Heart right ventricle (tissue), 16 donors: ENCODE measurements around the gene AIFM1. TPM values are rescaled to one million over a fixed set of nuclear protein-coding genes. Genes with fewer than 3 reads are reported as not detected.

Experiments
- ATAC-seq, 8 donors: fragments of 200-7000 bp; cut with Tn5 transposase; one replicate each; pipeline ENCODE4 v1.9.1; 2020; ENCODE audit warnings: mild to moderate bottlenecking in 8 of 8, moderate library complexity in 8 of 8, moderate number of reproducible peaks in 1 of 8
- DNase-seq, 2 donors: peaks; one replicate each; pipeline ENCODE4 v3.0.0-alpha.2; 2020
- H3K27ac ChIP-seq, 10 donors: fragments of 200-600 bp; sonication (generic) in 2 of 10; one replicate each; pipeline versions ENCODE4 v1.5.0 to v1.8.0; 2020 to 2022; ENCODE audit warnings: mild to moderate bottlenecking in 3 of 10
- H3K27me3 ChIP-seq, 7 donors: fragments of 200-600 bp; one replicate each; pipeline ENCODE4 v1.8.0; 2021 to 2022; ENCODE audit warnings: mild to moderate bottlenecking in 2 of 7
- H3K36me3 ChIP-seq, 9 donors: fragments of 200-600 bp; sonication (generic) in 1 of 9; one replicate each; pipeline versions ENCODE4 v1.5.0 to v1.8.0; 2020 to 2022; ENCODE audit warnings: mild to moderate bottlenecking in 2 of 9
- H3K4me1 ChIP-seq, 9 donors: fragments of 200-600 bp; sonication (generic) in 1 of 9; one replicate each; pipeline versions ENCODE4 v1.5.0 to v1.8.0; 2020 to 2022; ENCODE audit warnings: mild to moderate bottlenecking in 4 of 9
- H3K4me3 ChIP-seq, 10 donors: fragments of 200-600 bp; sonication (generic) in 2 of 10; one replicate each; pipeline versions ENCODE4 v1.5.0 to v1.8.0; 2020 to 2022; ENCODE audit warnings: mild to moderate bottlenecking in 7 of 10, moderate library complexity in 2 of 10
- H3K9me3 ChIP-seq, 11 donors: fragments of 200-600 bp in 10 of 11; sonication (generic) in 2 of 11; one replicate each; pipeline versions ENCODE4 v1.5.0 to v1.8.0; 2013 to 2022; ENCODE audit warnings: mild to moderate bottlenecking in 2 of 11, control low read depth in 1 of 11, moderate library complexity in 1 of 11
- CTCF ChIP-seq, 9 donors: fragments of 200-600 bp; sonication (generic) in 2 of 9; IDR thresholded peaks; one replicate each; pipeline versions ENCODE4 v1.5.0 to v1.8.0; 2021 to 2022; ENCODE audit warnings: antibody characterized with exemption in 9 of 9, mild to moderate bottlenecking in 5 of 9, moderate library complexity in 1 of 9
- WGBS, 2 donors: extraction: QIAGEN DNeasy Blood & Tissue Kit; methylation state at CpG; one replicate each; pipeline ENCODE4 v1.1.7; 2013; ENCODE audit warnings: inconsistent platforms in 1 of 2; 5-methylcytosine and 5-hydroxymethylcytosine counted together
- intact Hi-C, 10 donors: fragments of 100-400 bp; cut with DNase I; formaldehyde crosslinking; loops; one replicate each; pipeline versions ENCODE4 v1.11.1 to v1.14.2; 2022
- polyA plus RNA-seq, 2 donors: library from polyadenylated mRNA; stranded (reverse); fragments of 200-250 nt; gene quantifications; one replicate each; pipeline ENCODE4 v1.2.3, GENCODE V29; 2013
- total RNA-seq, 10 donors: library from RNA; stranded (reverse); fragmentation: NEBNext Ultra II Directional in 3 of 10; extraction: Animal tissue kit (Norgen Biotek cat#: 25700) in 3 of 10; gene quantifications; one replicate each; pipeline versions ENCODE4 v1.2.1 to v1.2.4, GENCODE V29; 2021 to 2023
- donor health status: Arrhythmogenic right ventricular cardiomyopathy.
- donor health status: ischemic (EF 13 %, LVEDD 7.1; RV severe dilation, severe dysfunction).
- donor health status: healthy with polysubstance abuse.
- donor health status: DM: no; HTN: yes; CAD: no.
- donor health status: DM: no; HTN: no; CAD: no.
- donor health status: ischemic (EF 25% LVEDD 6.9; RV normal size, moderate dysfunction).
- donor health status: ischemic (EF 25% LVEDD 5.7; RV mildly dilated, moderate dysfunction).
- donor health status: healthy.
- donor health status: DM: yes; HTN: yes; CAD: no.
- donor health status: Ischemic cardiomyopathy.
- donor health status: ischemic (EF 35%, LVEDD 5.7; RV mildly dilated, moderate dysfunction).
- donor health status: nonischemic (EF 11% LVEDD 7.7; RV severe dilation, severe dysfunction).
- donor health status: DM: yes; HTN: yes; CAD: no.
- donor health status: PGD.
- donor health status: ischemic (EF 29% LVEDD 5.4; RV normal size, mild dysfunction).
- donor health status: nonischemic (EF 23%, LVEDD 6.1; RV moderate dilation, normal function).

The AIFM1 gene
- total and polyA plus RNA-seq, 12 donors = 93.8 to 165 (median 141) TPM

GRCh38 chrX:130121505-130121800 lies 44.2 kb downstream of the AIFM1 start:
- no peak for TF ChIP-seq CTCF (IDR thresholded peaks at IDR 0.05)
- Histone ChIP-seq H3K36me3 (peaks cover 0 to under 1% (median 0%) of the 10 kb centered on the region in 9 donors), H3K4me3 (peak overlapping the region in 7 of 10 donors; percentile 39 to 56 (median 51)), H3K27me3 (peaks cover 0 to 5% (median 0%) of the 10 kb centered on the region in 7 donors), H3K9me3 (no peaks in the 10 kb centered on the region), H3K4me1 (peaks cover 0 to 38% (median 24%) of the 10 kb centered on the region in 9 donors), H3K27ac (peak overlapping the region in 8 of 10 donors; percentile 62 to 90 (median 78))
- WGBS, 2 donors = 52% methylated on average over 5 to 13 of the region's 13 CpGs
- ATAC-seq (no peak), DNase-seq (no peak)
- intact Hi-C loops = loop anchor here in 8 of 10 donors (2.0 to 10.0 kb wide), 7 partner anchors 39 to 73 kb away; partner anchors contain the start of genes RAB33A (in 3 of the 8) and AIFM1 (in 1 of the 8)

- TF ChIP-seq CTCF (IDR thresholded peaks at IDR 0.05) = peak; percentile 56 to 79 (median 67)
- Histone ChIP-seq H3K4me1 (peaks cover 0 to 33% (median 19%) of the 10 kb centered on the region in 9 donors), H3K9me3 (no peaks in the 10 kb centered on the region), H3K27me3 (peaks cover 0 to 5% (median 0%) of the 10 kb centered on the region in 7 donors), H3K27ac (peak overlapping the region in 9 of 10 donors; percentile 62 to 90 (median 77)), H3K4me3 (peak overlapping the region in 9 of 10 donors; percentile 11 to 56 (median 50)), H3K36me3 (no peaks in the 10 kb centered on the region)
- intact Hi-C loops = loop anchor here in 8 of 10 donors (2.0 to 10.0 kb wide), 7 partner anchors 38 to 74 kb away; partner anchors contain the start of genes RAB33A (in 3 of the 8) and AIFM1 (in 1 of the 8)
- DNase-seq = peak; percentile 76 to 80
- ATAC-seq = peak; percentile 73 to 89 (median 76)
- 1 to 4% methylated on average over 22 to 46 of the region's 58 CpGs for WGBS, 2 donors
Observed at GRCh38 chrX:130120746-130121504, 44.7 kb downstream of the AIFM1 start.

- Histone ChIP-seq H3K4me3 (peak overlapping the region in 9 of 10 donors; percentile 11 to 56 (median 50)), H3K4me1 (peaks cover 0 to 29% (median 16%) of the 10 kb centered on the region in 9 donors), H3K27ac (peak overlapping the region in 9 of 10 donors; percentile 62 to 90 (median 77)), H3K36me3 (no peaks in the 10 kb centered on the region), H3K9me3 (no peaks in the 10 kb centered on the region), H3K27me3 (peaks cover 0 to 5% (median 0%) of the 10 kb centered on the region in 7 donors)
- WGBS, 2 donors = 18 to 20% methylated on average over 28 of the region's 28 CpGs
- ATAC-seq (peak in 7 of 8 donors; percentile 4 to 32 (median 21)), DNase-seq (peak; percentile 35 to 42)
- no peak for TF ChIP-seq CTCF (IDR thresholded peaks at IDR 0.05)
- intact Hi-C loops = loop anchor here in 8 of 10 donors (2.0 to 10.0 kb wide), 7 partner anchors 38 to 74 kb away; partner anchors contain the start of genes RAB33A (in 3 of the 8) and AIFM1 (in 1 of the 8)
Observed at GRCh38 chrX:130120321-130120731, 45.3 kb downstream of the AIFM1 start.

GRCh38 chrX:130119312-130119898 lies 46.2 kb downstream of the AIFM1 start:
- H3K4me3 ChIP-seq = no peak overlapping the region
- 49 to 57% methylated on average over 14 of the region's 14 CpGs for WGBS, 2 donors

More at GRCh38 chrX:130119312-130119898, 46.2 kb downstream of the AIFM1 start:
- no peak for TF ChIP-seq CTCF (IDR thresholded peaks at IDR 0.05)
- no peak for DNase-seq
- no peak for ATAC-seq
- H3K9me3 ChIP-seq = no peaks in the 10 kb centered on the region
- H3K36me3 ChIP-seq = no peaks in the 10 kb centered on the region
- H3K27me3 ChIP-seq = peaks cover 0 to 5% (median 0%) of the 10 kb centered on the region in 7 donors
- intact Hi-C loops = loop anchor here in 1 of 10 donors (5.0 kb wide), 1 partner anchor 37 kb away; no protein-coding TSS in a partner anchor
- H3K27ac ChIP-seq = peak overlapping the region in 7 of 10 donors; percentile 13 to 85 (median 56)
- H3K4me1 ChIP-seq = peaks cover 0 to 29% (median 16%) of the 10 kb centered on the region in 9 donors
